ENCODE measurements around the gene POLRMT. TPM values are rescaled to one million over a fixed set of nuclear protein-coding genes. Genes with fewer than 3 reads are reported as not detected.

The POLRMT gene
- total and polyA plus RNA-seq, 2 experiments from 2014 or later, result 98.0 to 148 TPM

DNA sequence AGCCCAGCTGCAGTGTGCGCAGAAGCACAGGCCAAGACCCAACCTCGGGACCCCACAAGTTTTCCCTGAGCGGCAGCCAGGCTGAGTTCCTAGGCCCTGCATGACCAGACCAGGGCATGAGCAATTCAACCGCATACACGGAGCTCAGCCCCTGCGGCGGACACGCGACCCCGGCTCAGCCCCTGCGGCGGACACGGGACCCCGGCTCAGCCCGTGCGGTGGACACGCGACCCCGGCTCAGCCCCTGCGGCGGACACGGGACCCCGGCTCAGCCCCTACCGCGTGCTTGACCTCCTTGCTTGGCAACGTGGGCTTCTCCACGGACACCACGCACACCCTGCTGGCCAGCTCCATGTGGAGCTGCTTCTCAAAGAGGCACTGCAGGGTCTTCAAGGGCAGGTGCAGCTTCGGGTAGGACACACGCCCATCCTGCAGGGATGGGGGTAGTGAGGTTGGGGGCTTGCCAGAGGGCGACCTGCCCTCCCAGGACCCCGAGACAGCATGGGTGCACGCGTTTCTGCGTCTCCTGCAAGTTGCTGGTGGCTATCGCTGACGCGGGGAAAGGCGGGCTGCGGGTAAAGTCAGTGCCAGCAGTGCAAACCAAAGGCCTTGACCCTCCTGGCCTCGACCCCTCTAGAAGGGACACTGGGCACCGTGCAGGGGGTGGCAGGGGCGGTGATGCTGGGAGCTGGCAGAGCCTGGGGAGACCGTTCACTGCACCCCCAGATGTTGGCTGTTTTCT is 10.0 kb downstream of the POLRMT start:
- H3K36me3 ChIP-seq (ENCODE audit: insufficient read depth), result peaks cover 6% of the 10 kb centered on the region; the same call in 1 of the 2 replicates
- no peak overlapping the region for H3K4me2 ChIP-seq
- Mint-ChIP-seq H3K27me3 (ENCODE audit: insufficient read depth, low read depth, poor library complexity) (peaks cover 7% of the 10 kb centered on the region), H3K4me3 (no peak overlapping the region), H3K4me1 (peaks cover 2% of the 10 kb centered on the region; the same call in 2 of the 3 replicates), H3K36me3 (ENCODE audit: low read depth) (peaks cover 52% of the 10 kb centered on the region), H3K27ac (no peak overlapping the region; the same call in 1 of the 2 replicates), H3K9me3 (no peaks in the 10 kb centered on the region)
- no peaks in the 10 kb centered on the region for H3K4me1 ChIP-seq (ENCODE audit: insufficient read depth)
- ATAC-seq (no peak), DNase-seq (ENCODE audit: low spot score) (no peak)
- peaks cover 12% of the 10 kb centered on the region for H3K79me2 ChIP-seq (replicated peaks; ENCODE audit: insufficient read depth)
- TF ChIP-seq, protein P1, sequence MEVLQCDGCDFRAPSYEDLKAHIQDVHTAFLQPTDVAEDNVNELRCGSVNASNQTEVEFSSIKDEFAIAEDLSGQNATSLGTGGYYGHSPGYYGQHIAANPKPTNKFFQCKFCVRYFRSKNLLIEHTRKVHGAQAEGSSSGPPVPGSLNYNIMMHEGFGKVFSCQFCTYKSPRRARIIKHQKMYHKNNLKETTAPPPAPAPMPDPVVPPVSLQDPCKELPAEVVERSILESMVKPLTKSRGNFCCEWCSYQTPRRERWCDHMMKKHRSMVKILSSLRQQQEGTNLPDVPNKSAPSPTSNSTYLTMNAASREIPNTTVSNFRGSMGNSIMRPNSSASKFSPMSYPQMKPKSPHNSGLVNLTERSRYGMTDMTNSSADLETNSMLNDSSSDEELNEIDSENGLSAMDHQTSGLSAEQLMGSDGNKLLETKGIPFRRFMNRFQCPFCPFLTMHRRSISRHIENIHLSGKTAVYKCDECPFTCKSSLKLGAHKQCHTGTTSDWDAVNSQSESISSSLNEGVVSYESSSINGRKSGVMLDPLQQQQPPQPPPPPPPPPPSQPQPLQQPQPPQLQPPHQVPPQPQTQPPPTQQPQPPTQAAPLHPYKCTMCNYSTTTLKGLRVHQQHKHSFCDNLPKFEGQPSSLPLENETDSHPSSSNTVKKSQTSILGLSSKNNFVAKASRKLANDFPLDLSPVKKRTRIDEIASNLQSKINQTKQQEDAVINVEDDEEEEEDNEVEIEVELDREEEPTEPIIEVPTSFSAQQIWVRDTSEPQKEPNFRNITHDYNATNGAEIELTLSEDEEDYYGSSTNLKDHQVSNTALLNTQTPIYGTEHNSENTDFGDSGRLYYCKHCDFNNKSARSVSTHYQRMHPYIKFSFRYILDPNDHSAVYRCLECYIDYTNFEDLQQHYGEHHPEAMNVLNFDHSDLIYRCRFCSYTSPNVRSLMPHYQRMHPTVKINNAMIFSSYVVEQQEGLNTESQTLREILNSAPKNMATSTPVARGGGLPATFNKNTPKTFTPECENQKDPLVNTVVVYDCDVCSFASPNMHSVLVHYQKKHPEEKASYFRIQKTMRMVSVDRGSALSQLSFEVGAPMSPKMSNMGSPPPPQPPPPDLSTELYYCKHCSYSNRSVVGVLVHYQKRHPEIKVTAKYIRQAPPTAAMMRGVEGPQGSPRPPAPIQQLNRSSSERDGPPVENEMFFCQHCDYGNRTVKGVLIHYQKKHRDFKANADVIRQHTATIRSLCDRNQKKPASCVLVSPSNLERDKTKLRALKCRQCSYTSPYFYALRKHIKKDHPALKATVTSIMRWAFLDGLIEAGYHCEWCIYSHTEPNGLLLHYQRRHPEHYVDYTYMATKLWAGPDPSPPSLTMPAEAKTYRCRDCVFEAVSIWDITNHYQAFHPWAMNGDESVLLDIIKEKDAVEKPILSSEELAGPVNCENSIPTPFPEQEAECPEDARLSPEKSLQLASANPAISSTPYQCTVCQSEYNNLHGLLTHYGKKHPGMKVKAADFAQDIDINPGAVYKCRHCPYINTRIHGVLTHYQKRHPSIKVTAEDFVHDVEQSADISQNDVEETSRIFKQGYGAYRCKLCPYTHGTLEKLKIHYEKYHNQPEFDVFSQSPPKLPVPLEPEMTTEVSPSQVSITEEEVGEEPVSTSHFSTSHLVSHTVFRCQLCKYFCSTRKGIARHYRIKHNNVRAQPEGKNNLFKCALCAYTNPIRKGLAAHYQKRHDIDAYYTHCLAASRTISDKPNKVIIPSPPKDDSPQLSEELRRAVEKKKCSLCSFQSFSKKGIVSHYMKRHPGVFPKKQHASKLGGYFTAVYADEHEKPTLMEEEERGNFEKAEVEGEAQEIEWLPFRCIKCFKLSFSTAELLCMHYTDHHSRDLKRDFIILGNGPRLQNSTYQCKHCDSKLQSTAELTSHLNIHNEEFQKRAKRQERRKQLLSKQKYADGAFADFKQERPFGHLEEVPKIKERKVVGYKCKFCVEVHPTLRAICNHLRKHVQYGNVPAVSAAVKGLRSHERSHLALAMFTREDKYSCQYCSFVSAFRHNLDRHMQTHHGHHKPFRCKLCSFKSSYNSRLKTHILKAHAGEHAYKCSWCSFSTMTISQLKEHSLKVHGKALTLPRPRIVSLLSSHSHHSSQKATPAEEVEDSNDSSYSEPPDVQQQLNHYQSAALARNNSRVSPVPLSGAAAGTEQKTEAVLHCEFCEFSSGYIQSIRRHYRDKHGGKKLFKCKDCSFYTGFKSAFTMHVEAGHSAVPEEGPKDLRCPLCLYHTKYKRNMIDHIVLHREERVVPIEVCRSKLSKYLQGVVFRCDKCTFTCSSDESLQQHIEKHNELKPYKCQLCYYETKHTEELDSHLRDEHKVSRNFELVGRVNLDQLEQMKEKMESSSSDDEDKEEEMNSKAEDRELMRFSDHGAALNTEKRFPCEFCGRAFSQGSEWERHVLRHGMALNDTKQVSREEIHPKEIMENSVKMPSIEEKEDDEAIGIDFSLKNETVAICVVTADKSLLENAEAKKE (CRISPR knock-in tag; IDR thresholded peaks at IDR 0.05), result no peak
- TF ChIP-seq NANOG (IDR thresholded peaks at IDR 0.05; ENCODE audit: borderline replicate concordance), result no peak
- no peak for TF ChIP-seq POLR2AphosphoS5 (IDR thresholded peaks at IDR 0.05; ENCODE audit: low read depth)
- no peak for TF ChIP-seq STAT1 (IDR thresholded peaks at IDR 0.05; ENCODE audit: unreplicated experiment)
- no peak for TF ChIP-seq ZNF114 (CRISPR knock-in tag; IDR thresholded peaks at IDR 0.05)
- TF ChIP-seq, protein P2, sequence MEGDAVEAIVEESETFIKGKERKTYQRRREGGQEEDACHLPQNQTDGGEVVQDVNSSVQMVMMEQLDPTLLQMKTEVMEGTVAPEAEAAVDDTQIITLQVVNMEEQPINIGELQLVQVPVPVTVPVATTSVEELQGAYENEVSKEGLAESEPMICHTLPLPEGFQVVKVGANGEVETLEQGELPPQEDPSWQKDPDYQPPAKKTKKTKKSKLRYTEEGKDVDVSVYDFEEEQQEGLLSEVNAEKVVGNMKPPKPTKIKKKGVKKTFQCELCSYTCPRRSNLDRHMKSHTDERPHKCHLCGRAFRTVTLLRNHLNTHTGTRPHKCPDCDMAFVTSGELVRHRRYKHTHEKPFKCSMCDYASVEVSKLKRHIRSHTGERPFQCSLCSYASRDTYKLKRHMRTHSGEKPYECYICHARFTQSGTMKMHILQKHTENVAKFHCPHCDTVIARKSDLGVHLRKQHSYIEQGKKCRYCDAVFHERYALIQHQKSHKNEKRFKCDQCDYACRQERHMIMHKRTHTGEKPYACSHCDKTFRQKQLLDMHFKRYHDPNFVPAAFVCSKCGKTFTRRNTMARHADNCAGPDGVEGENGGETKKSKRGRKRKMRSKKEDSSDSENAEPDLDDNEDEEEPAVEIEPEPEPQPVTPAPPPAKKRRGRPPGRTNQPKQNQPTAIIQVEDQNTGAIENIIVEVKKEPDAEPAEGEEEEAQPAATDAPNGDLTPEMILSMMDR (conservative IDR thresholded peaks at IDR 0.05; ENCODE audit: low read depth in 2 of 2), result no peak
- no peak for TF ChIP-seq EZH2 (IDR thresholded peaks at IDR 0.05; ENCODE audit: low read depth, unreplicated experiment)
- TF ChIP-seq JUNB (IDR thresholded peaks at IDR 0.05; ENCODE audit: unreplicated experiment), result no peak
- TF ChIP-seq CREB1 (CRISPR knock-in tag; IDR thresholded peaks at IDR 0.05; ENCODE audit: low read depth), result no peak
- TF ChIP-seq, protein P3, sequence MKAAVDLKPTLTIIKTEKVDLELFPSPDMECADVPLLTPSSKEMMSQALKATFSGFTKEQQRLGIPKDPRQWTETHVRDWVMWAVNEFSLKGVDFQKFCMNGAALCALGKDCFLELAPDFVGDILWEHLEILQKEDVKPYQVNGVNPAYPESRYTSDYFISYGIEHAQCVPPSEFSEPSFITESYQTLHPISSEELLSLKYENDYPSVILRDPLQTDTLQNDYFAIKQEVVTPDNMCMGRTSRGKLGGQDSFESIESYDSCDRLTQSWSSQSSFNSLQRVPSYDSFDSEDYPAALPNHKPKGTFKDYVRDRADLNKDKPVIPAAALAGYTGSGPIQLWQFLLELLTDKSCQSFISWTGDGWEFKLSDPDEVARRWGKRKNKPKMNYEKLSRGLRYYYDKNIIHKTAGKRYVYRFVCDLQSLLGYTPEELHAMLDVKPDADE (IDR thresholded peaks at IDR 0.05), result no peak
- no peak for TF ChIP-seq ZNF331 (CRISPR knock-in tag; IDR thresholded peaks at IDR 0.05; ENCODE audit: low read depth)
- TF ChIP-seq, protein P4, sequence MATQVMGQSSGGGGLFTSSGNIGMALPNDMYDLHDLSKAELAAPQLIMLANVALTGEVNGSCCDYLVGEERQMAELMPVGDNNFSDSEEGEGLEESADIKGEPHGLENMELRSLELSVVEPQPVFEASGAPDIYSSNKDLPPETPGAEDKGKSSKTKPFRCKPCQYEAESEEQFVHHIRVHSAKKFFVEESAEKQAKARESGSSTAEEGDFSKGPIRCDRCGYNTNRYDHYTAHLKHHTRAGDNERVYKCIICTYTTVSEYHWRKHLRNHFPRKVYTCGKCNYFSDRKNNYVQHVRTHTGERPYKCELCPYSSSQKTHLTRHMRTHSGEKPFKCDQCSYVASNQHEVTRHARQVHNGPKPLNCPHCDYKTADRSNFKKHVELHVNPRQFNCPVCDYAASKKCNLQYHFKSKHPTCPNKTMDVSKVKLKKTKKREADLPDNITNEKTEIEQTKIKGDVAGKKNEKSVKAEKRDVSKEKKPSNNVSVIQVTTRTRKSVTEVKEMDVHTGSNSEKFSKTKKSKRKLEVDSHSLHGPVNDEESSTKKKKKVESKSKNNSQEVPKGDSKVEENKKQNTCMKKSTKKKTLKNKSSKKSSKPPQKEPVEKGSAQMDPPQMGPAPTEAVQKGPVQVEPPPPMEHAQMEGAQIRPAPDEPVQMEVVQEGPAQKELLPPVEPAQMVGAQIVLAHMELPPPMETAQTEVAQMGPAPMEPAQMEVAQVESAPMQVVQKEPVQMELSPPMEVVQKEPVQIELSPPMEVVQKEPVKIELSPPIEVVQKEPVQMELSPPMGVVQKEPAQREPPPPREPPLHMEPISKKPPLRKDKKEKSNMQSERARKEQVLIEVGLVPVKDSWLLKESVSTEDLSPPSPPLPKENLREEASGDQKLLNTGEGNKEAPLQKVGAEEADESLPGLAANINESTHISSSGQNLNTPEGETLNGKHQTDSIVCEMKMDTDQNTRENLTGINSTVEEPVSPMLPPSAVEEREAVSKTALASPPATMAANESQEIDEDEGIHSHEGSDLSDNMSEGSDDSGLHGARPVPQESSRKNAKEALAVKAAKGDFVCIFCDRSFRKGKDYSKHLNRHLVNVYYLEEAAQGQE (IDR thresholded peaks at IDR 0.05; ENCODE audit: unreplicated experiment), result no peak
- no peak for TF ChIP-seq EZH2phosphoT487 (IDR thresholded peaks at IDR 0.05; ENCODE audit: unreplicated experiment)
- no peak overlapping the region for H2AFZ ChIP-seq
- no peaks in the 10 kb centered on the region for H3K9me2 ChIP-seq (ENCODE audit: insufficient read depth)
- peaks cover 9% of the 10 kb centered on the region for H4K20me1 ChIP-seq (replicated peaks; ENCODE audit: insufficient read depth)
- 0 out of 2 replicates have a peak, but pooled peaks cover 5% of the 10 kb centered on the region for H3F3A ChIP-seq (replicated peaks; ENCODE audit: low read depth)
- H3K27me3 ChIP-seq (ENCODE audit: insufficient read depth), result no peaks in the 10 kb centered on the region
- H3K27ac ChIP-seq (ENCODE audit: low read depth), result no peak overlapping the region
- no peak overlapping the region for H3K4me3 ChIP-seq
